IPS-NIHi11 (cell line): ENCODE data around the gene HDAC4.
A peak's percentile ranks its signal among the peaks of the same experiment; 100 is the strongest.
"Not testable (repeated sequence)": the region's sequence is repeated elsewhere in the genome, so short reads cannot be mapped to it uniquely, and the experiment has no call there.

Source experiments
- DNase-seq: peaks from one replicate; pipeline ENCODE4 v3.0.0; 2012; ENCODE audit warnings: mixed read lengths, low spot score

Gene HDAC4

DNA sequence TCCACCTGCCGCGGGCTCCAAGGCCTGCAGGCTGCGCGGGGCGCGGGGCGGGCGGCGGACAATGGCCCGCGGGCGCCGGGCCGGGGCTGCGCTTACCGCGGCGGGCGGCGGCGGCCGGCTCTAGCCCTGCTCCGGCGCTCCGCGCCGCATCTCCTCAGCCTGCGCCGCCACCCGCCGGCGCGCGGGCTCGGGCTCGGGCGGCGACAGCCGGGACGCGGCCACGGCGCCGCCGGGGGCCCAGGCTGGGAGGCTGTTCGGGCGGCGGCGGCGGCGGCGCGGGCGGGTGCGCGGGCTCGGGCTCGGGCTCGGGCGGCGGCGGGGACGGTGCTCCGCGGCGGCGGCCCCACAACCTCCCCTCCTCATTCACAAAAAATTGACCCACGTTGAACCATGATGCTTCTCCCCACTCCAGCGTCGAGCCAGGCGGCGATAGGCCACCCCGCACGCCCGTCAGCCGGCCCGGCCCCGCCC lies at the start of gene HDAC4:
Gene HDAC4 (minus strand): TSS at position 425 of the 471 bp plus-strand sequence. CDS start 48,321 bp downstream, outside the sequence.
- DNase-seq: peak; percentile 74

- DNase-seq: not testable (repeated sequence)
Observed at GRCh38 chr2:239449468-239449867, 48.6 kb upstream of the HDAC4 start.

- no peak for DNase-seq
Observed at GRCh38 chr2:239445771-239446524, 45.1 kb upstream of the HDAC4 start.

GRCh38 chr2:239444626-239445577 lies 44.1 kb upstream of the HDAC4 start:
- no peak for DNase-seq

DNA sequence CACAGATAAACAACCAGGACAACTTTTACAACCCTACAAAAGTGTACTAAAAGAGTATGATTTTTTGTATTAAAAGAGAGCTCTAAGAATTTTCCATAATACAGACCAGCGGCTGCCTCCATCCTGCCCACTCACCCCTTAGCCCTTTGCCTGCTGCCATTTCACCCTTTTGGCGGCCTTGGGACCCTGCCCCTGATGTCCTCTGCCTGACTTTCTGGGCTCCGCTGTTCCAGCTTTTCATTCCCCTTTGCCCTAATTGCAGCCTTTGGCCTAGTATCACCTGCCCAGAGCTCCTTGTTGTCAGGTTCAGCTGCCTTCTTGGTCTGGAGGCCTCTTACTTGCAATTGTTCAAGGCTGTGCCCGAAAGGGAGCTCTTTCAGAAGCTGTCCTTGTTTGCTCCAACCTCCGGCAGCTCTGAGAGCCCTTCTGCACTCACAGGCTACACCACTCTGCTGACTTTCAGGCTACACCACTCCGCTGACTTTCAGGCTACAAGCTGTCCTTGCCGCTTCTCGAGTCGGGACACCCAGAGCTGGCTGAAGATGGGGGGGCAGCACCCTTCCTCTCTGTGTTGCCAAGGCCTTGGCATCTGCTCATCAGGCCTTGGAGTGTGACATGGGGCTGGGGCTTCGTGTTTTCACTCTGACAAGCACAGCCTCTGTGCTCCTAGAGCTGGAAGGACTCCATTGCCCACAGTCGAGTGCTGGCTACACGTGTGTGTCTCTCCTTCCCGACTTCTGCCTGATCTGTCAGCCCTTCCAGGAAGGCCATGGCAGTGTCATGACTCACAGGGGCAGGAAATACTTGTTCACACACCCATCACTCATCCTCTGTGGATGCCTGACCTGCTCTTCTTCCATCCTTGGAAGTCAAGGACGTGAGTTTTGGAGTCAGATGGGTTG lies 43.1 kb upstream of the HDAC4 start:
- no peak for DNase-seq

- DNase-seq: no peak
Observed at GRCh38 chr2:239443102-239443620, 42.3 kb upstream of the HDAC4 start.

DNA sequence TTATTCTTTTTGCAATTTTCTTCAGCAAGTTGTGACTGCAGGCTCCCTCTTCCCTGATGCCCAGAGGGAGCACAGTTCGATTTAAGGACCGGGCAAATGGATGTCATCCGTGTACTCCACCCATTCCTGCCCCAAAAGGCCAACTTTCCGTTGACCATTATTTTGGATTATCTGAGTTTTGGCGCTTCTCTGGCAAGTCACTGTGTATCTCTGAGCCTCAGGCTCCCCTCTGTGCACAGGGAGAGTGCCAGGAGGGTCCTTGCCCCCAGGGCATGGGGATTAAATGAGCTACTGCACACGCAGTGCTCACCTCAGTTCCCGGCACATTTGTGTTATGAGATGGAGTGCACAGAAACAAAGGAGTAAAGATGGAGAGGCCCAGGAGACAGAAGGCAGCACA lies 41.4 kb upstream of the HDAC4 start:
- no peak for DNase-seq

DNA sequence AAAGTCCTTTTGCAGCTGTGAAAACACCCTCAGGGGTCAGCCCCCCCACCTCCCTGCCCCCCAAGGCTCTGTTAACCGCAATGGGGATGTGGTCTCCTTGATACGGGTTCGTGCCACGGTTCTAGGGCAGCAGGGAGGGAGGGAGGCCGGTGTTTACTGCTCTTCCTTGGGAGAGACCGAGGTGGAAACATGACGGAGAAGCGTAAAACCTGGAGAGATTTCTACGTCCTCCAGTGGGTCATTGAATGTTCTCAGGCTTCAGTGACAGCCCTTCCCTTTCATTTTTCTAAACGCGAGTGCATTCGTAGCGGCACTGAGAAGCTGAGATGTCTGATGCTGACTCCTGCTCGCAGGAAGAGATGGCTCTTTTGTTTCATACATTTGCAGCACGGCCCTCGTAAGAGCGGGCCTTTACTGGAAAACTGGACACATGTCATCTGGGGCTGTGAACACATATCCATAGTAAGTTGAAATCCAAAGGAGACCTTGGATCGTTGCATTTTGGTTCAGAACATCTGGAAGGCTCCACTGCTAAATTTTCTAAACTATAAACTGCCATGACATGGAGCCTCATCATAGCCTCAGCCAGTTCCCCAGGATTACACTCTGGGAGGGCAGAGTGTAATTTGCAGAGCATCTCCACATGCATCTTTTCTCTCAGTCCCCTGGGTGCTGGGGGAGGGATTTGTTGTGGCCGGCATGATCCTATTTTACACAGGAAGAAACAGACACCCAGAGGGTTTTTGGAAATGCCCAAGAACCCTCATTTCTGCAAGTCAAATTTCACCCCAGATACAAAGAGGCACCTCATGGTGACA lies 40.6 kb upstream of the HDAC4 start:
- DNase-seq: no peak

DNA sequence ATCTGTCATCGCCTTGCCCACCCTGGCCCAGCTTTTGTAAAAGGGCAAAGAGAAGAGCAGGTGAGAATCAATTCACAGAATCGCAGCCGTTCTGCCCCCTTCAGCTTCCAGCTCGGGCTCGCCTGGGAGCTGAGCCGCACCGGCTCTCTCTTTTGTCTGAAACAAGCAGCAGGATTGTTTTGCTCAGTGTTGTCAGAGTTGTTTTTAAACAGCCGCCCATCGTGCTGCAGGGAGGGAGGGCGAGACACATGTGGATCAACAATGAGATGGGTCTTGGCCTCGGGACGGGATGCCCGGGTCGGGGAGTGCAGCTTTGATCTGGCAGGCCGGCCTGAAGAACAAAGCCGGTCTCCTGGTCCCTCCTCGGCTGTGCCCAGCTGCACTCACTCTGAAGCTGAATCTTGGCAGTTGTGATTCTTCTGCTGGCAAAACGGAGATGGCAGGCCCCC lies 39.7 kb upstream of the HDAC4 start:
- DNase-seq: peak; percentile 62

- no peak for DNase-seq
Observed at GRCh38 chr2:239439754-239440315, 39.0 kb upstream of the HDAC4 start.

DNA sequence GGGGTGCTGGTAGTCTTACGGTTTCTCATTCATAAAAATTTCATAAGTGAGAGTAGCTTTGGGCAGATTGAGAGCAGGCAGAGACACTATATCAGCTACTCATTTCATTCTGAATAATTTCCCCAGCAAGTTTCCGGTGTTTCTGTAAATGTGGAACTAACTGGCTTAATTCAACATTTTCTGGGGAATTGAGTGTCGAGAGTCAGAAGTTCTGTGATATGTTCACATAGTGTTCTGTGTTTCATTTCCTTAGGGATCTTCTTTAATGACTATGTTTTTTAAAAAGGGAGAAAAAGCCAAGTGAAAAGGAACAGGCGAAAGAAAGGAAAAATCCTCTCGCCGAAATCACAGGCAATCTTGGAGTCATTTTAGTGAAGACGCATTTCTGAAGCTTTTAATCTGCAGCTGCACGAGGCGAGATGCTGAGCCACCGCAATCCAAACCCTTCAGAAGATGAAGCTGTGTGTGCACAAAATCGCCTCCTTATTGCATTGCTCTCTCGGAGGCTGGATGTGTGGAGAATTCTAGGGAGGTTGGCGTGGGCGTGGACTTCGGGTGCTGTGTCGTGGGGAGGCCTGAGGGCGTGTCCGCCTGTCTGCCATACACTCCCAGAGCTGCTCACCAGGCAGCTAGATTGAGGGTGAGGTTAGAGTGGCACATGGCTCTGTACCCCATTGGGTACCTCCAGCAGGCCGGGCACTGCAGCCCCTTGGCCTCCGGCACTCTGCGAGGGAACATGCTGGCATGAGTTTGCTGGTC lies 38.4 kb upstream of the HDAC4 start:
- DNase-seq: no peak

- no peak for DNase-seq
Observed at GRCh38 chr2:239438368-239438767, 37.5 kb upstream of the HDAC4 start.

DNA sequence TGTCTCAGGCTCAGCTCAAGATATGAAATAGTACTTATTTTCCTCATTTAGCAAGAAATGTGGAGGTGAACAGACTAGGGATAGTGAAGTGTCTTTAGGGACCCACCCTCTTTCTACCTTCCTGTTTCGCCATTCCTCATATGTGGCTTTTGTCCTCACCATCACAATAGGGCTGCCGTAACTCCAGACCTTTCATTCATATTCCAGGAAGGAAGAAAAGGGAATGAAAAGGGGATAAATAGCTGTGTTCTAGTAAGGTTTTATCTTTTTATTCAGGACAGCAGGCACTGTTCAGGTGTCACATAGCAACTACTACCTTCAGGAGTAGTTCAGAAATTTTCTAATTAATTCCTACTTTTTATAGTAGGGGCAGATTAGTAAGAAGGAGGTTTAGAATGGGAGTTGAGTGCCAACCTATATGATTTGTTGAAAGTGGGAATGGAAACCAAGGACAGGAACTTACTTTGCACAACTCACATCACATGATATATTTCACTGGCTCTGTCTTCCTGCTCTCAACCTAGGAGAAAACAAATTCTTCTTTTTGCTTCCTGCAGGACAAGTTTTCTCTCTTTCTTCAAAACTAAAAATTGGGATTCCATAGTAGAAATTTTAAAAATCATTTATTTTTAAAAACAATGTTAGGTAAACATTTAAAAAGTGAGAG lies 36.0 kb upstream of the HDAC4 start:
- no peak for DNase-seq

DNA sequence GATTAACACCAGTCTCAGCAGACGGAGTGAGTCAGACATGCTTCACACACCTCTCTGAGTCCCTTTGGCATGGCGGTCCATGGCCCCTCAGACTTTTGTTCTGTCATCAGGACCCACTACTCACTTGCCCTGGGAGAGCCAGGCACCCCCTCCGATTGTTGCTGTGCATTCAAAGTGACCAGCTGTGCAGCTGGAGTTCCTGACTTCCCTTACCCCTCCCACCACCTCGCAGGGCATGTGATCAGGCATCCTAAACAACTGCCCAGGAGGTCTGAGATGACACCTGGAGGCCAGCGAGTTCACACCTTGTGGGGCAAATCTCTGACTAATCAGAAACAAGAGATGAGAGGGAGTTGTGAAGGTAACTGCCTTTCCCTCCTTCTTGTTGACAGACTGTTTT lies 35.3 kb upstream of the HDAC4 start:
- DNase-seq: no peak

- DNase-seq: no peak
Observed at GRCh38 chr2:239433777-239434403, 33.1 kb upstream of the HDAC4 start.

- DNase-seq: no peak
Observed at GRCh38 chr2:239432174-239432573, 31.4 kb upstream of the HDAC4 start.

- no peak for DNase-seq
Observed at GRCh38 chr2:239431536-239431935, 30.7 kb upstream of the HDAC4 start.
